CD4-positive, alpha-beta T cell treated with Interleukin-1 beta for 1 hour (primary cell): ENCODE results near the gene CRYAA.
"Not testable (repeated sequence)": the region's sequence is repeated elsewhere in the genome, so short reads cannot be mapped to it uniquely, and the experiment has no call there.

Experiments used
- DNase-seq, 2 donors: peaks; one replicate each; pipeline ENCODE4 v3.0.0-alpha.2; 2020 to 2022

Gene CRYAA

GRCh38 chr21:43177043-43177906 lies 8.5 kb downstream of the CRYAA start:
- not testable (repeated sequence) for DNase-seq

- DNase-seq = not testable (repeated sequence)
Measured at GRCh38 chr21:43178175-43178826, 9.5 kb downstream of the CRYAA start.

GRCh38 chr21:43181033-43181432 lies 12.2 kb downstream of the CRYAA start:
- DNase-seq = not testable (repeated sequence)

GRCh38 chr21:43187268-43187667 lies 18.5 kb downstream of the CRYAA start:
- DNase-seq = not testable (repeated sequence)

- DNase-seq = no peak
Measured at GRCh38 chr21:43187715-43188114, 18.9 kb downstream of the CRYAA start.

GRCh38 chr21:43188181-43188580 lies 19.4 kb downstream of the CRYAA start:
- no peak for DNase-seq

GRCh38 chr21:43188592-43189210 lies 19.9 kb downstream of the CRYAA start:
- DNase-seq = no peak

GRCh38 chr21:43189936-43190335 lies 21.1 kb downstream of the CRYAA start:
- DNase-seq = no peak

- DNase-seq = no peak
Measured at GRCh38 chr21:43190544-43190943, 21.7 kb downstream of the CRYAA start.

GRCh38 chr21:43190951-43191350 lies 22.1 kb downstream of the CRYAA start:
- DNase-seq = no peak

GRCh38 chr21:43191521-43191920 lies 22.7 kb downstream of the CRYAA start:
- no peak for DNase-seq

GRCh38 chr21:43191971-43192370 lies 23.2 kb downstream of the CRYAA start:
- DNase-seq = no peak

GRCh38 chr21:43192501-43193081 lies 23.8 kb downstream of the CRYAA start:
- DNase-seq = no peak

GRCh38 chr21:43193088-43193650 lies 24.4 kb downstream of the CRYAA start:
- no peak for DNase-seq

- no peak for DNase-seq
Measured at GRCh38 chr21:43193651-43194302, 25.0 kb downstream of the CRYAA start.

GRCh38 chr21:43194303-43195120 lies 25.7 kb downstream of the CRYAA start:
- no peak for DNase-seq

GRCh38 chr21:43195121-43196021 lies 26.6 kb downstream of the CRYAA start:
- DNase-seq = no peak

- no peak for DNase-seq
Measured at GRCh38 chr21:43196826-43197225, 28.0 kb downstream of the CRYAA start.

GRCh38 chr21:43198376-43198775 lies 29.6 kb downstream of the CRYAA start:
- DNase-seq = no peak

- DNase-seq = no peak
Measured at GRCh38 chr21:43201491-43201890, 32.7 kb downstream of the CRYAA start.

GRCh38 chr21:43203591-43203990 lies 34.8 kb downstream of the CRYAA start:
- DNase-seq = no peak
